Activated naive CD8-positive, alpha-beta T cell treated with anti-CD3 and anti-CD28 coated beads, Interleukin-2, amount 10 ng/mL, durations not matched to agents 7 days and 5 days (primary cell): ENCODE results near the gene THOC5. TPM values are rescaled to one million over a fixed set of nuclear protein-coding genes. Genes with fewer than 3 reads are reported as not detected.
A peak's percentile ranks its signal among the peaks of the same experiment; 100 is the strongest.
"Not testable (repeated sequence)": the region's sequence is repeated elsewhere in the genome, so short reads cannot be mapped to it uniquely, and the experiment has no call there.

Experiments used
- ATAC-seq: fragments of 150-1000 bp; cut with Tn5 transposase; one replicate; pipeline ENCODE4 v1.10.0; 2021; ENCODE audit warnings: low read depth, moderate library complexity
- POLR2A ChIA-PET: fragments of 350-600 bp; sonication (Branson Sonifier 250); formaldehyde crosslinking; loops from one replicate; lab custom pipeline; 2021; ENCODE audit warnings: antibody characterized with exemption; lab: Charles Lee
- DNase-seq: peaks from one replicate; pipeline ENCODE4 v3.0.0; 2021
- H3K27ac Mint-ChIP-seq: one replicate; pipeline ENCODE4 v1.8.0; 2022; ENCODE audit warnings: mild to moderate bottlenecking, mixed read lengths
- H3K27me3 Mint-ChIP-seq: one replicate; pipeline ENCODE4 v1.8.0; 2022; ENCODE audit warnings: mild to moderate bottlenecking, moderate library complexity, mixed read lengths
- H3K36me3 Mint-ChIP-seq: one replicate; pipeline ENCODE4 v1.8.0; 2021; ENCODE audit warnings: mild to moderate bottlenecking, mixed read lengths
- H3K4me1 Mint-ChIP-seq: one replicate; pipeline ENCODE4 v1.8.0; 2021; ENCODE audit warnings: mixed read lengths
- H3K4me3 Mint-ChIP-seq: one replicate; pipeline ENCODE4 v1.8.0; 2022; ENCODE audit warnings: mild to moderate bottlenecking, moderate library complexity, mixed read lengths
- H3K9me3 Mint-ChIP-seq: one replicate; pipeline ENCODE4 v1.8.0; 2021; ENCODE audit warnings: mixed read lengths
- total RNA-seq, 2 experiments: library from RNA; stranded (reverse); gene quantifications; one replicate each; pipeline ENCODE4 v1.2.3, GENCODE V29; 2021

Gene THOC5
- 10 to 100 TPM; 57.8 to 58.9 TPM for total RNA-seq

DNA sequence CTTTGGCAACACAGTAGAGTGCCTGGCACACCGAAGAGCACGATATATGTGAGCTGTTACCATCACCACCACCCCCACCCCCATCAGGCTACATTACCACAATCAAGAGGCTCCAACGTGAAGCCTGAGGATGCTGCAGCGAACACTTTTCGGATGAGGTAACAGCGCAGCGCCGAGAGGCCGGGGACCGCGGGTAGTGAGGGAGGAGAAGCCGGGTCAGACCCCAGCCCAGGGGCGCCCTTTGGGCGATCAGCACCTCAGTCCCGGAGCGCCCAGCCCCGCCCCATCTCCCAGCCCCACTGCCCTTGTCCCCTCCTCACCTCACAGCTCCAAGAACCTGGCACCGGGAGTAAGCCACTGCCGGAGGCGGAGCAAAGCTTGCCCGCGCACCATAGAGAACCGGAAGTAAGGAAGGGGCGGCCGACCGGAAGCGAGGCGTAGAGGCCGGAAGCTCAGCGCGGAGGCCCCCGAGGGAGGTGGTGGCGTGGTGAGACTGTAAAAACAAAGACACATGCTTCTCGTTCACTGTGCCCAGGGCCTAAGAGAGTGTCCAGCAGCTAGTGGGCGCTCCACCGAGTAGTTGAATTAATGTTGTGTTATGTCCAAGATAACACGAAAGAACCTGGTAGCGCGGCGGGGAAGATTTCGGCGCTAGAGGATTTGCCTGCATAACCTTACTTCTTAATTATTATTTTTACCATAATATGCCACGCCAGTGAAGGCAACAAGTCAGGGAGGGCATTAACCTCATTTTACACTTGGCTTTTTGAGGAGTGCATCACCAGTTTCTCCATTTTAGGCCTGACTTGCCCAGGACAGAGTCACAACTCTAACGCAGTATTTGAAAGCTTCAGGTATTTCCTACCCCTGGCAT lies at the start of gene THOC5:
TSS of gene THOC5 (minus strand) at position 407 of the 874 bp plus-strand sequence. CDS start 4,610 bp downstream, outside the sequence.
- peak within 1 kb of the TSS; percentile 97 for H3K4me3 Mint-ChIP-seq
- POLR2A ChIA-PET = interaction anchor here (0.5 to 2.0 kb wide), 14 partner anchors 11 to 1644 kb away, joined by 3 to 21 read pairs (median 3); partner anchors contain the start of genes EWSR1, MTFP1, NF2 and NIPSNAP1
- peaks cover 15% of the 10 kb centered on the region for H3K36me3 Mint-ChIP-seq
- DNase-seq = peak; percentile 89
- H3K27ac Mint-ChIP-seq = peak within 1 kb of the TSS; percentile 90
- no peaks in the 10 kb centered on the region for H3K27me3 Mint-ChIP-seq
- peak; percentile 94 for ATAC-seq
- H3K9me3 Mint-ChIP-seq = no peaks in the 10 kb centered on the region
- peaks cover 19% of the 10 kb centered on the region for H3K4me1 Mint-ChIP-seq

DNA sequence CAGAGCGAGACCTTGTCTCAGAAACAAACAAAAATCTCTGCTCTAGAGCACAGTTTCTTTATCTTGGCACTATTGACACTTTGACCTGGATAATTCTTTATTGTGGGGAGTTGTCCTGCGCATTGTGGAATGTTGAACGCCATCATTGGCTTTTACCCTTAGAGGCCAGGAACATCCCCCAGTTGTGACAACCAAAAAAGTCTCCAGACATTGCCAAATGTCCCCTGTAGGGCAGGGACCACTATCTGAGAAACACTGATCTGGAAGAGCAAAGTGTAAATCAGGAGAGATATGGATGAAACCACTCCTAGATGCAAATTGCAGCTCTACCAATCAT lies 45.1 kb upstream of the THOC5 start:
- H3K4me1 Mint-ChIP-seq = peaks cover 8% of the 10 kb centered on the region
- no peak overlapping the region for H3K4me3 Mint-ChIP-seq
- DNase-seq (no peak), ATAC-seq (no peak)
- H3K36me3 Mint-ChIP-seq = peaks cover 1% of the 10 kb centered on the region
- no peaks in the 10 kb centered on the region for H3K9me3 Mint-ChIP-seq
- no peaks in the 10 kb centered on the region for H3K27me3 Mint-ChIP-seq
- POLR2A ChIA-PET = no interaction called here
- H3K27ac Mint-ChIP-seq = no peak overlapping the region

DNA sequence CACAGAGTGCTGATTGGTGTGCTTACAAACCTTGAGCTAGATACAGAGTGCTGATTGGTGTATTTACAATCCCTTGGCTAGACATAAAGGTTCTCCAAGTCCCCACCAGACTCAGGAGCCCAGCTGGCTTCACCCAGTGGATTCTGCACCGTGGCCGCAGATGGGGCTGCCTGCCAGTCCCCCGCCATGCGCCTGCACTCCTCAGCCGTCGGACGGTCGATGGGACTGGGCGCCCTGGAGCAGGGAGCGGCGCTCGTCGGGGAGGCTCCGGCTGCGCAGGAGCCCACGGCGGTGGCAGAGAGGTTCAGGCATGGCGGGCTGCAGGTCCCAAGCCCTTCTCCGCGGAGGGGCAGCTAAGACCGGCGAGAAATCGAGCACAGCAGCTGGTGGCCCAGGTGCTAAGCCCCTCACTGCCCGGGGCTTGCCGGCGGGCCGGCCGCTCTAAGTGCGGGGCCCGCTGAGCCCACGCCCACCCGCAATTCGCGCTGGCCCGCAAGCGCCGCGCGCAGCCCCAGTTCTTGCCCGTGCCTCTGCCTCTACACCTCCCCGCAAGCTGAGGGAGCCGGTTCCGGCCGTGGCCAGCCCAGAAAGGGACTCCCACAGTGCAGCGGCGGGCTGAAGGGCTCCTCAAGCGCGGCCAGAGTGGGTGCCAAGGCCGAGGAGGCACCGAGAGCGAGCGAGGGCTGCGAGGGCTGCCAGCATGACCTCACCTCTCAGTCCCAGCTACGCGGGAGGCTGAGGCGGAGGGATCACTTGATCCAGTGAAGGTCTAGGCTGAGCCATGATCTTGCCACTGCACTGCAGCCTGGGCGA lies 44.5 kb upstream of the THOC5 start:
- not testable (repeated sequence) for H3K27me3 Mint-ChIP-seq, DNase-seq, H3K9me3 Mint-ChIP-seq, H3K27ac Mint-ChIP-seq, ATAC-seq, H3K4me1 Mint-ChIP-seq, H3K36me3 Mint-ChIP-seq, H3K4me3 Mint-ChIP-seq
- POLR2A ChIA-PET = interaction anchor here (0.6 kb wide), 1 partner anchor 789 kb away, joined by 5 read pairs; no protein-coding TSS in a partner anchor

DNA sequence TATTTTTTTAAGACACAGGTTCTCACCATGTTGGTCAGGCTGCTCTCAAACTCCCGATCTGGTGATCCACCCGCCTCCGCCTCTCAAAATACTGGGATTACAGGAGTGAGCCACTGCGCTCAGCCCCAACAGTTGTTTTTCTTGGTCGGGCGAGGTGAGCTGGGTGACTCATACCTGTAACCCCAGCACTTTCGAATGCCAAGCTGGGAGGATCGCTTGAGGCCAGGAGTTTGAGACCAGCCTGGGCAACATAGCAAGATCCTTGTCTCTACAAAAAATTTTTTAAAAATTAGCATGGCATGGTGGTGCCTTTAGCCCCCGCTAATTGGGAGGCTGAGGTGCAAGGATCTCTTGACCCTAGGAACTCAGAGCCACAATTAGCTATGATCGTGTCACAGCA lies 42.9 kb upstream of the THOC5 start:
- DNase-seq = no peak
- Mint-ChIP-seq H3K27ac (no peak overlapping the region), H3K9me3 (no peaks in the 10 kb centered on the region), H3K4me1 (peaks cover 3% of the 10 kb centered on the region), H3K4me3 (no peak overlapping the region), H3K36me3 (no peaks in the 10 kb centered on the region), H3K27me3 (no peaks in the 10 kb centered on the region)
- no peak for ATAC-seq
- POLR2A ChIA-PET = no interaction called here

DNA sequence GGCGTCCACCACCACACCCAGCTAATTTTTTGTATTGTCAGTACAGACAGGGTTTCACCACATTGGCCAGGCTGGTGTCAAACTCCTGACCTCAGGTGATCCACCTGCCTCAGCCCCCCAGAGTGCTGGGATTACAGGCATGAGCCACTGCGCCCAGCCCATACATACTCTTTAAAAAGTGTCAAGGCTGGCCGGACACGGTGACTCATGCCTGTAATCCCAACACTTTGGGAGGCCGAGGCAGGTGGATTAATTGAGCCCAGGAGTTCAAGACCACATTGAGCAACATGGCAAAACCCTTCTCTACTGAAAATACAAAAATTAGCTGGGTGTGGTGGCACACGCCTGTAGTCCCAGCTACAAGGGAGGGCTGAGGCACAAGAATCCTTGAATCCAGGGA lies 40.9 kb upstream of the THOC5 start:
- POLR2A ChIA-PET = interaction anchor here (0.6 to 1.3 kb wide), 2 partner anchors 10 to 14 kb away, joined by 3 to 4 read pairs; no protein-coding TSS in a partner anchor
- ATAC-seq, H3K27me3 Mint-ChIP-seq, DNase-seq, H3K36me3 Mint-ChIP-seq, H3K4me3 Mint-ChIP-seq, H3K9me3 Mint-ChIP-seq, H3K27ac Mint-ChIP-seq: not testable (repeated sequence)
- peaks cover 10% of the 10 kb centered on the region for H3K4me1 Mint-ChIP-seq

DNA sequence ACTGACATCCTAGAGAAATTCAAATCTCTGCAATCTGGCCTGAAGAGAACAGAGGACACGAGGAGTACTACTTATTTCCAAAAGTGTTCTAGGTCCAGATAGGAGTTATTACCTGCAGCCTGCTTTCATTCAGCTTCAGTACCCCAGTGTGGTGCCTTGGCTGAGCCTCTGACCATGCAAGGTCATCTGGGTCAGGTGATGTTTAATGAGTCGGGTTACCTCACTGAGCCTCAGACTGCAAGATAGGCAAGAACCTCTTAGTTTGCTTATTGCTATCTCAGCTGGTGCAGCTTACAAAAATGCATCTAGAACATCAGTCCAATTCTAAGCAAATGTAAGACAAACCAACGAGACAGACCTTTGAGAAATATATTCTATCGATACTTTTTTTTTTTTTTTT lies 40.4 kb upstream of the THOC5 start:
- H3K27ac Mint-ChIP-seq = no peak overlapping the region
- POLR2A ChIA-PET = interaction anchor here (0.6 kb wide), 1 partner anchor 13 kb away, joined by 3 read pairs; no protein-coding TSS in a partner anchor

DNA sequence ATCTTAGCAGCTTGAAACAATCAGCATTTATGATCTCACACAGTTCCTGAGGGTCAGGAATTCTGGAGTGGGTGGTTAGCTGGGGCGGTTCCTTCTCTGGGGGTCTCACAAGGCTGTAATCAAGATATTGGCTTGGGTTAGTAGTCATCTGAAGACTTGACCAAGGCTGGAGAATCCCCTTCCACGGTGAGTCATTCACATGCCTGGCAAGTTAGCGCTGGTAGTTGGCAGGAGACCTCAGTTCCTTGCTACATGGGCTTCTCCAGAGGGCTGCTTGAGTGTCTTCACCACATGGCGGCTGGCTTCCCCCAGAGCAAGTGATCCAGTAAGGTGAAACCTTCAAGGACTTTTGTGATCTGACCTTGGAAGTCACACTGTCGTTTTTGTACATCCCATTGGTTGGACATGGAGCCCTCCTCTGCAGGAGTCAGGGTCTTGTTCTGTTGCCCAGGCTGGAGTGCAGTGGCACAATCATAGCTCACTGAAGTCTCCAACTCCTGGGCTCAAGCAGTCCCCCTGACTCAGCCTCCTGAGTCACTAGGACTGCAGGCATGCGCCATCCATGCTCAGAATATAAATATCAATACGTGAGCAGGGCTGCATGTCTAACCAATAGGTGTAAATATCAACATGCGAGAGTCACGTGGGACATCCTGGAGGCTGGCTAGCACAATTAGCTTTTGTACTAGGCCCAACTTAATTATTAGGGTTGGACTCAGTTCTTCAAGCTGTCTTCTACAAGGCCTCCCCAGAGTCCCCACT lies 34.6 kb upstream of the THOC5 start:
- POLR2A ChIA-PET = no interaction called here
- H3K4me3 Mint-ChIP-seq = no peak overlapping the region
- H3K36me3 Mint-ChIP-seq = no peaks in the 10 kb centered on the region
- DNase-seq (no peak), ATAC-seq (no peak)
- no peaks in the 10 kb centered on the region for H3K9me3 Mint-ChIP-seq
- H3K27me3 Mint-ChIP-seq = no peaks in the 10 kb centered on the region
- H3K4me1 Mint-ChIP-seq = peaks cover 7% of the 10 kb centered on the region
- H3K27ac Mint-ChIP-seq = peak overlapping the region; percentile 42

More for the DNA sequence above, 40.4 kb upstream of the THOC5 start:
- H3K27me3 Mint-ChIP-seq = no peaks in the 10 kb centered on the region
- H3K9me3 Mint-ChIP-seq = no peaks in the 10 kb centered on the region
- peaks cover 10% of the 10 kb centered on the region for H3K4me1 Mint-ChIP-seq
- no peaks in the 10 kb centered on the region for H3K36me3 Mint-ChIP-seq
- DNase-seq (no peak), ATAC-seq (no peak)
- no peak overlapping the region for H3K4me3 Mint-ChIP-seq

DNA sequence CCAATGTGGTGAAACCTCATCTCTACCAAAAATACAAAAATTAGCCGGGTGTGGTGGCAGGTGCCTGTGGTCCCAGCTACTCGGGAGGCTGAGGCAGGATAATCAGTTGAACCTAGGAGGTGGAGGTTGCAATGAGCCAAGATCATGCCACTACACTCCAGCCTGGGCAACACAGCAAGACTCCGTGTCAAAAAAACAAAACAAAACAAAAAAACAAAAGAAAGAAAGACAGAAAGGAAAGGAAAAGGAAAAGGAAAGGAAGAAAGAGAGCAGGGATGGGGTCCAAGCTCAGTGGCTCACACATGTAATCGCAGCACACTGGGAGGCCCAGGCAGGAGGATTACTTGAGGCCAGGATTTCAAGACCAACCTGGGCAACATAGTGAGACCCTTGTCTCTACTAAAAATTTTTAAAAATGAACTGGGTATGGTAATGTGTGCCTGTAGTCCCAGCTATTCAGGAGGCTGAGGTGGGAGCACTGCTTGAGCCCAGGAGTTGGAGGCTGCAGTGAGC lies 32.7 kb upstream of the THOC5 start:
- not testable (repeated sequence) for DNase-seq, H3K4me3 Mint-ChIP-seq, H3K36me3 Mint-ChIP-seq, H3K9me3 Mint-ChIP-seq, H3K27me3 Mint-ChIP-seq, H3K27ac Mint-ChIP-seq, ATAC-seq
- POLR2A ChIA-PET = interaction anchor here (0.7 kb wide), 1 partner anchor 460 kb away, joined by 3 read pairs; no protein-coding TSS in a partner anchor
- peaks cover 12% of the 10 kb centered on the region for H3K4me1 Mint-ChIP-seq

DNA sequence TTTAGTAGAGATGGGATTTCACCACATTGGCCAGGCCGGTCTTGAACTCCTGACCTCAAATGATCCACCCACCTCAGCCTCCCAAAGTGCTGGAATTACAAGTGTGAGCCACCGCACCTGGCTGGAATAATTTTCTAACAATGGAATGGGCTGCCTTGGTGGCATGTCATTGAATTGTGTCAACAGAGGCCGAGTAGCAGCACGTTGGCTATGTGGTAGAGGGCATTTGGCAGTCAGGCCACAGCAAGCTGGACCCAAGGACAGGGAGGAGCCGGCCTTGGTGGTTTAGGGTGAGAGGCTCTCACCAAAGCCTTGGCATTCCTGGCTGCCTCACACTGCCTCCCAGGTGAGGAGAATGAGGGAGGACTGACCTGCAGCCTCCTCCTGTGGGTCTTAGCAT lies 31.4 kb upstream of the THOC5 start:
- Mint-ChIP-seq H3K27ac (no peak overlapping the region), H3K9me3 (no peaks in the 10 kb centered on the region), H3K27me3 (no peaks in the 10 kb centered on the region), H3K4me1 (peaks cover 12% of the 10 kb centered on the region), H3K36me3 (no peaks in the 10 kb centered on the region), H3K4me3 (no peak overlapping the region)
- ATAC-seq = no peak
- POLR2A ChIA-PET = no interaction called here
- no peak for DNase-seq

DNA sequence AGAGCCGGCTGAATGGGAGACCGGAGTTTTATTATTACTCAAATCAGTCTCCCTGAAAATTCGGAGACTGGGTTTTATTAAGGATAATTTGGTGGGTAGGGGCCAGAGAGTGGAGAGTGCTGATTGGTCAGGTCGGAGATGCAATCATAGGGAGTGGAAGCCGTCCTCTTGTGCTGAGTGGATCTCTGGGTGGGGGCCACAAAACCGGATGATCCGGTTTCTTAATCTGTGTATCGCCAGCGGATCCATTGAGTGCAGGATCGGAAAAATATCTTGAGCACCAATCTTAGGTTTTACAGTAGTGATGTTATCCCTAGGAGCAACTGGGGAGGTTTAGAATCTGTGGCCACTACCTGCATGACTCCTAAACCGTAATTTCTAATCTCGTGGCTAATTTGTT lies 28.2 kb upstream of the THOC5 start:
- peak overlapping the region; percentile 96 for H3K4me3 Mint-ChIP-seq
- peak overlapping the region; percentile 95 for H3K27ac Mint-ChIP-seq
- DNase-seq (no peak), ATAC-seq (no peak)
- no peaks in the 10 kb centered on the region for H3K27me3 Mint-ChIP-seq
- H3K36me3 Mint-ChIP-seq = no peaks in the 10 kb centered on the region
- peaks cover 13% of the 10 kb centered on the region for H3K4me1 Mint-ChIP-seq
- POLR2A ChIA-PET = interaction anchor here (0.6 to 2.5 kb wide), 6 partner anchors 8 to 1954 kb away, joined by 3 to 21 read pairs (median 5); partner anchors contain the start of gene THOC5
- no peaks in the 10 kb centered on the region for H3K9me3 Mint-ChIP-seq

DNA sequence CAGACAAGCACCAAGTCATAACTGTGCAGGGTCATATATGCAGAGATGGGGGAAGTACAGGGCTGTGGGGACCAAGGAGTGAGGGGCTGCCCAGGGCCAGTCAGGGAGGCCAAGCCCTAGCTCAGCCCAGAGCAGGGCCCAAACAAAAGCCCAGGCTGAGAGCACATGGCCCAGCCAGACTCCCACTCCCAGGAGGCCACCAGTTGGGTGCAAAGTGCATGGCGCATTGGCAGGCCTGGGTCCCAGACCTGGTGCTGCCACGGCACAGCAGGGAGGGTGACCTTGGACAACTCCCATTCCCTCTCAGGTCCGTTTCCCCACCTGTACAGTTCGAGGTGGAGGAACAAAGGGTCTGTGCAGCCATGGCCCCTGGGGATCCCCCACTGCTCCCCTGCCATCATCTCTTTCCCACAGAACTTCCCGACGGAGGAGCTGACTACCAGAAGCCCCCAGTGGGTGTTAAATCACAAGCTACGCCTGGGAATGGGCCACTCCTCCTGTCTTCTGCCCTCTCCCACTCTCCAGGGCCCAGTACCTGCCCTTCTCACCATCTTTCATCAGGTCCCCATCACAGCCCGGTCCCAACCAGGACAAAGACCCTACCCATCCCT lies 26.7 kb upstream of the THOC5 start:
- H3K27me3 Mint-ChIP-seq = no peaks in the 10 kb centered on the region
- H3K36me3 Mint-ChIP-seq = no peaks in the 10 kb centered on the region
- DNase-seq (peak; percentile 38), ATAC-seq (peak; percentile 4)
- peaks cover 13% of the 10 kb centered on the region for H3K4me1 Mint-ChIP-seq
- no peaks in the 10 kb centered on the region for H3K9me3 Mint-ChIP-seq
- peak overlapping the region; percentile 95 for H3K27ac Mint-ChIP-seq
- peak overlapping the region; percentile 96 for H3K4me3 Mint-ChIP-seq
- POLR2A ChIA-PET = interaction anchor here (0.5 to 2.5 kb wide), 3 partner anchors 14 to 26 kb away, joined by 3 to 21 read pairs (median 3); partner anchors contain the start of gene THOC5

DNA sequence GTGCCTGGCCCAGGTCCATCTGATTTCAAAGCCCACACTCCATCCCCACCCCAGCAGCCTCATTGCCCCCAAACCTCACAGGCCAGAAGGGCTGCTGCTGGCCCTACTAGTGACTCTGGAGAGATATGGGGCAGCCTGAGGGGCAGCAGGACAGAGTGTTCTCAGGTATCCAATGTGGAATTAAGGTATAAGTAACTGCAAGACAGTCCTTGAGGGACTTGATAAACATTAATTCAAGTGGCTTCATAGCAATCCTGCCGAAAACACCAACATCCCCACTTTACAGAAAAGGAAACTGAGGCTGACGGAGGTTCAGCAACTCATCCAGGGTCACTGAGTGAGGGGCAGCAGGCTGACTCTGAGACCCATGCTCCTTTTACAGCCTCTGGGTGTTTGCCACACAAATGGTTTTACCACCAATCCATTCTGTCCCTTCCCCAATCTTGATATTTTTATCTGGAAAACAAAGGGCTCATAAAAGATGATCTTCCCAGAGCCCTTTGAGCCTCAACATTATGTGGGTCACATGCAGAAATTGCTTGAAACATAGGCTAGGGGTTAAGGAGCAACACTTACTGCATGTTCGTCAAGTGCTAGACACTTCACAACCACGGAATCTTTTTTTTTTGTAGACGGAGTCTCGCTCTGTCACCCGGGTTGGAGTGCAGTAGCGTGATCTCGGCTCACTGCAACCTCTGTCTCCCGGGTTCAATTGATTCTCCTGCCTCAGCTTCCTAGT lies 25.1 kb upstream of the THOC5 start:
- DNase-seq (no peak), ATAC-seq (no peak)
- Mint-ChIP-seq H3K4me1 (peaks cover 13% of the 10 kb centered on the region), H3K9me3 (no peaks in the 10 kb centered on the region), H3K27me3 (no peaks in the 10 kb centered on the region), H3K36me3 (no peaks in the 10 kb centered on the region), H3K27ac (no peak overlapping the region), H3K4me3 (no peak overlapping the region)
- POLR2A ChIA-PET = no interaction called here
